CD14-positive monocyte (primary cell): ENCODE data around the gene YKT6. TPM values are rescaled to one million over a fixed set of nuclear protein-coding genes. Genes with fewer than 3 reads are reported as not detected.

Source experiments
- DNase-seq, 3 donors: peaks; one replicate each; pipeline ENCODE4 v3.0.0-alpha.2; 2011 to 2022
- H2AFZ ChIP-seq: 2 replicates; pipeline ENCODE4 v1.6.0; 2012; ENCODE audit warnings: mild to moderate bottlenecking, low read depth, low read length, inconsistent platforms; ENCODE audit not compliant: insufficient read depth, poor library complexity, severe bottlenecking
- H3K27ac ChIP-seq, 2 donors: 1 replicate in 1 of 2; 2 replicates in 1 of 2; pipeline ENCODE4 v1.5.1; 2012 to 2013; ENCODE audit warnings: low read length in 2 of 2, control low read depth in 1 of 2, inconsistent platforms in 1 of 2, low read depth in 1 of 2, mild to moderate bottlenecking in 1 of 2
- H3K27me3 ChIP-seq, 2 donors: one replicate each; pipeline versions ENCODE4 v1.6.0 to v1.6.1; 2011 to 2013; ENCODE audit warnings: low read length in 2 of 2; ENCODE audit not compliant: control insufficient read depth in 2 of 2, insufficient read depth in 2 of 2
- H3K36me3 ChIP-seq, 2 donors: replicated peaks in 1 of 2; 1 replicate in 1 of 2; 2 replicates in 1 of 2; pipeline versions ENCODE4 v1.5.1 to v1.6.1; 2012 to 2013; ENCODE audit warnings: low read length in 2 of 2, control low read depth in 1 of 2, inconsistent platforms in 1 of 2, mild to moderate bottlenecking in 1 of 2; ENCODE audit not compliant: insufficient read depth in 2 of 2, control insufficient read depth in 1 of 2
- H3K4me1 ChIP-seq, 2 donors: 1 replicate in 1 of 2; 2 replicates in 1 of 2; pipeline versions ENCODE4 v1.5.1 to v1.6.1; 2012 to 2013; ENCODE audit warnings: low read length in 2 of 2, control low read depth in 1 of 2, inconsistent platforms in 1 of 2, mild to moderate bottlenecking in 1 of 2, moderate library complexity in 1 of 2; ENCODE audit not compliant: insufficient read depth in 2 of 2, control insufficient read depth in 1 of 2
- H3K4me2 ChIP-seq: replicated peaks from 2 replicates; pipeline ENCODE3; 2012; ENCODE audit warnings: low read length, moderate library complexity, mild to moderate bottlenecking; ENCODE audit not compliant: poor library complexity, severe bottlenecking; ENCODE audit errors: extremely low read depth
- H3K4me3 ChIP-seq, 3 experiments: fragments of 200-600 bp in 1 of 3; sonication (generic) in 1 of 3; replicated peaks in 1 of 3; 1 replicate in 2 of 3; 2 replicates in 1 of 3; pipeline ENCODE4 v1.5.1; 2011 to 2013; ENCODE audit warnings: low read length in 3 of 3, mild to moderate bottlenecking in 3 of 3, control low read depth in 2 of 3, low read depth in 2 of 3, inconsistent platforms in 1 of 3, moderate library complexity in 1 of 3
- H3K79me2 ChIP-seq: 2 replicates; pipeline ENCODE4 v1.6.0; 2012; ENCODE audit warnings: mild to moderate bottlenecking, control low read depth, inconsistent platforms, low read length, moderate library complexity; ENCODE audit not compliant: insufficient read depth
- H3K9ac ChIP-seq: 2 replicates; pipeline ENCODE4 v1.6.0; 2017; ENCODE audit warnings: low read length, mild to moderate bottlenecking; ENCODE audit not compliant: insufficient read depth, poor library complexity, severe bottlenecking
- H3K9me3 ChIP-seq, 2 donors: replicated peaks in 1 of 2; 1 replicate in 1 of 2; 2 replicates in 1 of 2; pipeline versions ENCODE4 v1.5.1 to v1.6.1; 2012 to 2013; ENCODE audit warnings: low read length in 2 of 2, control low read depth in 1 of 2; ENCODE audit not compliant: control insufficient read depth in 1 of 2, insufficient read depth in 1 of 2
- H4K20me1 ChIP-seq: 2 replicates; pipeline ENCODE4 v1.6.0; 2012; ENCODE audit warnings: mild to moderate bottlenecking, low read length, control low read depth, moderate library complexity; ENCODE audit not compliant: insufficient read depth
- H3K27ac Mint-ChIP-seq, 7 donors: one replicate each; pipeline ENCODE4 v1.8.0; 2020; ENCODE audit warnings: mild to moderate bottlenecking in 7 of 7, mixed read lengths in 7 of 7, moderate library complexity in 6 of 7, inconsistent platforms in 2 of 7
- H3K27me3 Mint-ChIP-seq, 3 donors: one replicate each; pipeline ENCODE4 v1.8.0; 2021 to 2022; ENCODE audit warnings: low read depth in 3 of 3, mild to moderate bottlenecking in 3 of 3, mixed read lengths in 3 of 3, moderate library complexity in 3 of 3, inconsistent platforms in 1 of 3
- H3K36me3 Mint-ChIP-seq, 2 donors: one replicate each; pipeline ENCODE4 v1.8.0; 2020; ENCODE audit warnings: mixed read lengths in 2 of 2, inconsistent platforms in 1 of 2, mild to moderate bottlenecking in 1 of 2
- H3K4me1 Mint-ChIP-seq: one replicate; pipeline ENCODE4 v1.8.0; 2020; ENCODE audit warnings: mild to moderate bottlenecking, mixed read lengths
- H3K4me3 Mint-ChIP-seq, 2 donors: one replicate each; pipeline ENCODE4 v1.8.0; 2020; ENCODE audit warnings: mild to moderate bottlenecking in 2 of 2, mixed read lengths in 2 of 2, moderate library complexity in 1 of 2
- H3K9me3 Mint-ChIP-seq, 7 donors: one replicate each; pipeline ENCODE4 v1.8.0; 2020 to 2022; ENCODE audit warnings: mixed read lengths in 7 of 7, mild to moderate bottlenecking in 6 of 7, moderate library complexity in 6 of 7, inconsistent platforms in 2 of 7
- WGBS: methylation state at CpG from one replicate; pipeline ENCODE4 v1.1.5; 2013; ENCODE audit warnings: missing lambda C conversion rate; ENCODE audit not compliant: insufficient coverage; 5-methylcytosine and 5-hydroxymethylcytosine counted together
- intact Hi-C, 2 donors: fragments of 100-400 bp; cut with micrococcal nuclease; formaldehyde crosslinking; loops; one replicate each; pipeline versions ENCODE4 v1.15.0 to v1.15.1; 2023
- polyA plus RNA-seq, 3 donors: library from polyadenylated mRNA; depleted of rRNA in 1 of 3; unstranded in 2 of 3; stranded (reverse) in 1 of 3; fragments of 300-500 nt in 2 of 3; fragments of >200 nt in 1 of 3; fragmentation: Illumina TruSeq in 2 of 3; gene quantifications; 1 replicate in 2 of 3; 2 replicates in 1 of 3; pipeline ENCODE4 v1.2.3, GENCODE V29; 2012 to 2021
- TF ChIP-seq, protein P1 (sequence below): fragments of 200-600 bp; IDR thresholded peaks from one replicate; pipeline ENCODE4 v1.8.0; 2022; ENCODE audit warnings: antibody characterized with exemption, mild to moderate bottlenecking

The YKT6 gene
- polyA plus RNA-seq, 3 donors: 26.4 to 45.7 (median 35.2) TPM

DNA sequence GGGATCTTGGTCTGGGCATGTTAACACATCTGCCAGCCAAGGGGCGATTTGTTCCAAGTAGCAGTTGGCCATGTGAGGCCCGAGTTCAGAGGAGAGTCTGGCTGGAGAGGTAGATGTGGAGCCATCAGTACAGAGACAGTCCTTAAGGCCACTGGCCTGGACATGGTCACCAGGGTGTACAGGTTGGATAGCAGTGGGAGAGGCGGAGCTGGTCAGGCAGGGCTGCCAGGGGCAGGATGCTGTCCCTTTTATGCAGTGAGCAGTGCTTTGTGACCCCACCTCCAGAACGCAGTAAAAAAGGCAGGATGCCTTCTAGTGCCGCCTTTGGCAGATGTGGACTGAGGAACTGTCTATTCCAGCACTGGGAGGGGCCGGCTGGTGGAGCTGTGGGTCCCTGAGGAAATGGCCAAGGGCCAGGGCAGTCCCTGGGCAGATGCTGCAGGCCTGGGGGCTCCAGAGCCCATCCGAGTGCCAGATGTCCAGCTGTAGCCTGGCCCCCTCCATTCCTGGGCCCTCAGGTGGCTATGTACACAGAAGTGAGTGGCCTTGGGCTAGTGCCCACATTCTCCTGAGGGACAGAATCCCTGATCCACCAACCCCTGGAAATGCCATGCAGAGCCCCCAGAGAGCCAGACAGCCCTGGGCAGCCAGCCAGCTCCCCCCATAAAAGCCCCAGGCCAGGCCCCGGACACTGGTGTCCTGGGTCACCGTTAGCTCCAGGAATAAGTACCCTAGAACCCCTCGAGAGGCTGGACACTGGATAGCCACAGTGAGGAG lies 42.5 kb upstream of the YKT6 start:
- TF ChIP-seq, protein P1, sequence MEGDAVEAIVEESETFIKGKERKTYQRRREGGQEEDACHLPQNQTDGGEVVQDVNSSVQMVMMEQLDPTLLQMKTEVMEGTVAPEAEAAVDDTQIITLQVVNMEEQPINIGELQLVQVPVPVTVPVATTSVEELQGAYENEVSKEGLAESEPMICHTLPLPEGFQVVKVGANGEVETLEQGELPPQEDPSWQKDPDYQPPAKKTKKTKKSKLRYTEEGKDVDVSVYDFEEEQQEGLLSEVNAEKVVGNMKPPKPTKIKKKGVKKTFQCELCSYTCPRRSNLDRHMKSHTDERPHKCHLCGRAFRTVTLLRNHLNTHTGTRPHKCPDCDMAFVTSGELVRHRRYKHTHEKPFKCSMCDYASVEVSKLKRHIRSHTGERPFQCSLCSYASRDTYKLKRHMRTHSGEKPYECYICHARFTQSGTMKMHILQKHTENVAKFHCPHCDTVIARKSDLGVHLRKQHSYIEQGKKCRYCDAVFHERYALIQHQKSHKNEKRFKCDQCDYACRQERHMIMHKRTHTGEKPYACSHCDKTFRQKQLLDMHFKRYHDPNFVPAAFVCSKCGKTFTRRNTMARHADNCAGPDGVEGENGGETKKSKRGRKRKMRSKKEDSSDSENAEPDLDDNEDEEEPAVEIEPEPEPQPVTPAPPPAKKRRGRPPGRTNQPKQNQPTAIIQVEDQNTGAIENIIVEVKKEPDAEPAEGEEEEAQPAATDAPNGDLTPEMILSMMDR: no peak
- no peaks in the 10 kb centered on the region for H3K79me2 ChIP-seq
- no peak overlapping the region for H3K27ac Mint-ChIP-seq
- H3K9me3 ChIP-seq: no peaks in the 10 kb centered on the region
- no peak overlapping the region for H3K4me3 ChIP-seq
- H3K27me3 Mint-ChIP-seq: peaks cover 5 to 7% (median 5%) of the 10 kb centered on the region in 3 donors
- no peaks in the 10 kb centered on the region for H3K36me3 ChIP-seq
- H3K9ac ChIP-seq: no peak overlapping the region
- no peak for DNase-seq
- no peak overlapping the region for H3K4me2 ChIP-seq
- H3K27me3 ChIP-seq: no peaks in the 10 kb centered on the region
- H3K27ac ChIP-seq: no peak overlapping the region
- no peak overlapping the region for H2AFZ ChIP-seq
- H4K20me1 ChIP-seq: no peaks in the 10 kb centered on the region
- intact Hi-C loops: no loop called here
- no peaks in the 10 kb centered on the region for H3K4me1 Mint-ChIP-seq
- H3K36me3 Mint-ChIP-seq: no peaks in the 10 kb centered on the region
- no peak overlapping the region for H3K4me3 Mint-ChIP-seq
- peaks cover 0 to 3% (median 0%) of the 10 kb centered on the region in 7 donors for H3K9me3 Mint-ChIP-seq
- 90% methylated on average over 7 of the region's 10 CpGs for WGBS
- H3K4me1 ChIP-seq: no peaks in the 10 kb centered on the region

DNA sequence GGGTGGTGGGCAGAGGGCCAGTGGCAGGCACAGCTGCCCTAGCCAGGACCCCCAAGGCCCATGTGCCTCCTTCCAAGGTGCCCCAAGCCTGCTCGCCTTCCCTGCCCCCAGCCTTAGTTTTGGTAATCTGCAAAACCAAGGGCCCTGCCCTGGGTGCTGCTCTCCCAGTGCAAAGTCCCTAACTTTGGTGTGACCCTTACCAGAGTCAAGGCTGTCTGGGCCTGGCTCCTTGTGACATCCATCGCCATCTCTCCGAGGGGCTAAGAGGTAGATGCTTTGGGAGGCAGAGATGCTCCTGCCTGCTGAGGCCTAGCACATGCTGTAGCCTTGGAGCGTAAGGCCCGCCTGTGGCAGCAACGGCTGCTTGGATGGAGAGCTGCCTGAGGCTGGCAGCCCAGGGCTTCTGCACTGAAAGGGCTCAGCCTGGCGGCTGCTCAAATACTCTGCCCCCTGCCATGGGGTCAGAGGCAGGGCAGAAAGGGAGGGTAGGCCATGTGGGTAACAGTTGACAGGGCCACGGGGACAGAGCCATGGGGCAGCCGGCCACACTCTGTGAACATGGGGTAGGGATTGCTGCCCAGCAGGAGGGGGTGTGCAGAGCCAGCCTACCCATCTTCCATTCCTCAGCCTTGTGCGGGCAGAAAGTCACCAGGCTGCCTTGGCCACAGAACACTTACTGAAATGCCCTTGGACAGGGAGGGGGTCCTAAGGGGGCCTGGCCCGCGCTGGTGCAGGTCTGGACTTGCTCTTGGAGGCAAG lies 41.7 kb upstream of the YKT6 start:
- Mint-ChIP-seq H3K9me3 (peaks cover 0 to 6% (median 2%) of the 10 kb centered on the region in 7 donors), H3K4me3 (no peak overlapping the region), H3K36me3 (no peaks in the 10 kb centered on the region), H3K27me3 (peaks cover 5 to 7% (median 5%) of the 10 kb centered on the region in 3 donors), H3K27ac (peak overlapping the region in 1 of 7 donors; percentile 5), H3K4me1 (no peaks in the 10 kb centered on the region)
- Histone ChIP-seq H3K79me2 (no peaks in the 10 kb centered on the region), H4K20me1 (no peaks in the 10 kb centered on the region), H3K4me2 (no peak overlapping the region), H3K27ac (no peak overlapping the region), H3K9ac (no peak overlapping the region), H3K27me3 (no peaks in the 10 kb centered on the region), H2AFZ (no peak overlapping the region), H3K4me1 (no peaks in the 10 kb centered on the region), H3K9me3 (peaks cover 0 to 3% of the 10 kb centered on the region in 2 donors), H3K4me3 (no peak overlapping the region), H3K36me3 (no peaks in the 10 kb centered on the region)
- intact Hi-C loops: no loop called here
- TF ChIP-seq, protein P1: no peak
- DNase-seq: no peak
- 98% methylated on average over 11 of the region's 12 CpGs for WGBS
